ENCODE data around the gene VILL. TPM values are rescaled to one million over a fixed set of nuclear protein-coding genes. Genes with fewer than 3 reads are reported as not detected.

The VILL gene
- total RNA-seq, 4 donors from 2014 or later = 5.5 to 13.0 (median 9.5) TPM

DNA sequence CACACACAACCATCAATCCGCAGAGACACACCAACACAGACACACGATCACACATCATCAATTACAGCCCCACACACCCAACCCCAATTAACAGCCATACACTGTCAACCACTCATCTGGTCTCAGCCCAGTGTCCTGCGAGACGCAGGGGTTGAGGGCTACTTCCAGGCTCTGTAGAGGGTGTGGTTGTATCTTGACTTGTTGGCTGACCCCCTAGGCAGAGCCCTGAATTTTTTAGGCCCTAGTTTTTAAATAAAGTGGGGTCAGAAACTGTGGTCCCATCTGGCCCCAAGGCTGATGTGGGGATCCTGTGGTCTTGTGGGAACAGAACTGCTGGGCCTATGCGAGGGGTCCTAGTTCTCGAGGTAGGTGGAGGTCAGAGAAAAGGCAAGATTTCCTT, 9.2 kb downstream of the VILL start:
- Histone ChIP-seq H3K36me3 (peaks cover 0 to 8% of the 10 kb centered on the region in 2 donors), H3K9me3 (no peaks in the 10 kb centered on the region), H3K4me3 (replicated peaks in 1 of 3) (no peak overlapping the region), H3K27me3 (no peaks in the 10 kb centered on the region), H3K4me1 (peaks cover 15 to 27% of the 10 kb centered on the region in 2 donors), H3K27ac (no peak overlapping the region)
- TF ChIP-seq POLR2A (IDR thresholded peaks at IDR 0.05) = no peak
- TF ChIP-seq, protein P1, sequence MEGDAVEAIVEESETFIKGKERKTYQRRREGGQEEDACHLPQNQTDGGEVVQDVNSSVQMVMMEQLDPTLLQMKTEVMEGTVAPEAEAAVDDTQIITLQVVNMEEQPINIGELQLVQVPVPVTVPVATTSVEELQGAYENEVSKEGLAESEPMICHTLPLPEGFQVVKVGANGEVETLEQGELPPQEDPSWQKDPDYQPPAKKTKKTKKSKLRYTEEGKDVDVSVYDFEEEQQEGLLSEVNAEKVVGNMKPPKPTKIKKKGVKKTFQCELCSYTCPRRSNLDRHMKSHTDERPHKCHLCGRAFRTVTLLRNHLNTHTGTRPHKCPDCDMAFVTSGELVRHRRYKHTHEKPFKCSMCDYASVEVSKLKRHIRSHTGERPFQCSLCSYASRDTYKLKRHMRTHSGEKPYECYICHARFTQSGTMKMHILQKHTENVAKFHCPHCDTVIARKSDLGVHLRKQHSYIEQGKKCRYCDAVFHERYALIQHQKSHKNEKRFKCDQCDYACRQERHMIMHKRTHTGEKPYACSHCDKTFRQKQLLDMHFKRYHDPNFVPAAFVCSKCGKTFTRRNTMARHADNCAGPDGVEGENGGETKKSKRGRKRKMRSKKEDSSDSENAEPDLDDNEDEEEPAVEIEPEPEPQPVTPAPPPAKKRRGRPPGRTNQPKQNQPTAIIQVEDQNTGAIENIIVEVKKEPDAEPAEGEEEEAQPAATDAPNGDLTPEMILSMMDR (IDR thresholded peaks at IDR 0.05) = no peak
- no peak for DNase-seq
- intact Hi-C loops (cut with DNase I) = loop anchor here (2.0 kb wide), 1 partner anchor 143 kb away; no protein-coding TSS in a partner anchor
- 96 to 98% methylated on average over 6 of the region's 6 CpGs for WGBS, 2 donors

DNA sequence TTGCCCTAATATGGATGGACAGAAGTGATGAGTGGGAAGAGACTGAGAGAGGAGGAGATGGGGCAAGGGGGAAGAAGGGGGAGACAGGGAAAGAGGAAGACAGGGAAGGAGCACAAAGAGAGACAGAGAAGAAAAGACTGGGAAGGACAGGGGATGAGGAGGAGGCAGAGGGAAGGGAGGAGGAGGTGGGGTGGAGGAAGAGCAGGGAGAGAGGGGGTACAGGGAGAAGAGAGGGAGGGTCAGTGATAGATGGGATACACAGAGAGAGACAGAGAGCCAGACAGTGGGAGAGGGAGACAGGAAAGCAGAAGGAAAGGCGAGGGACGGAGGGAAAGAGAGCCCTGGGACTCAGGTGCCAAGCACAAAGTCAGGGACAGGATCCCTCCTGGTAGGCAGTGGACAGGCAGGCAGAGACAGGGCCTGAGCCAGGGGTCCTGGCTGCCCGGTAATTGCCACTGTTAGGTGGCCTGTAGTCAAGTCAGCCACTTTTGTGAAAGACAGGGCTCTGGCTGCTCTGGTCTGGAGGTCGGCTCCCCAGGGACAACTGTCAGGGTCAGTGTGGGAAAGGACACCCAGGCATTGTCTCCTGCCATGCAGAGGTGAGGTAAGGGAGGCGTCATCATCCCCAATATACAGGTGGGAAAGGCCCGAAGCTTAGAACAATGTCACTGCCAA, 9.8 kb downstream of the VILL start:
- H3K36me3 ChIP-seq = peaks cover 0 to 8% of the 10 kb centered on the region in 2 donors
- H3K27me3 ChIP-seq = no peaks in the 10 kb centered on the region
- peaks cover 19 to 31% of the 10 kb centered on the region in 2 donors for H3K4me1 ChIP-seq
- 97% methylated on average over 6 of the region's 6 CpGs for WGBS, 2 donors
- H3K27ac ChIP-seq = no peak overlapping the region
- intact Hi-C loops (cut with DNase I) = loop anchor here (2.0 kb wide), 1 partner anchor 144 kb away; no protein-coding TSS in a partner anchor
- no peaks in the 10 kb centered on the region for H3K9me3 ChIP-seq
- H3K4me3 ChIP-seq (replicated peaks in 1 of 3) = no peak overlapping the region
- no peak for DNase-seq
- TF ChIP-seq, protein P1 (IDR thresholded peaks at IDR 0.05) = no peak
- TF ChIP-seq POLR2A (IDR thresholded peaks at IDR 0.05) = no peak

DNA sequence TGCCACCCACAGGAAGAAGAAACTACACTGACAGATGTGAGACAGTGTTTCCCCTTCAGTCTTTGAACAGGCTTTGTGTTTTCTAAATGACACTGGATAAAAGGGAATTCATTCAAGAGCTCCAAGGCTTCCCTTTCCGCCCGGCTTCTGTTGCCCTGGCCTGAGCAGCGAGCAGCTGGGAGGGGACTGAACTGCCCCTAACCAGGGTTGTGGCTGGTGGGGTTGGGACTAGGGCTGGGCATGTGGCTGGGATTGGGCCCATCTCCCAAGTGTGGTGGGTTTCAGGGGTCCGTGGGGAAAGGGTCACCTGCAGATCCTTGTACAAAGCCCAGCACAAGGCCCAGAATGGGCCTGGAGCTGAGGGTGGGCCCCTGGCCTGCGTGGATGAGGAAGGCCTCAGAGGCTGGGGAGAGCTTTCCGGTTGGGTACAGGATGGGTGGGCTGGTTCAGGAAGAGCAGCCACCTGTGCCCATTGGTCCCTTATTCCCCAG, 10.4 kb downstream of the VILL start:
- Histone ChIP-seq H3K9me3 (no peaks in the 10 kb centered on the region), H3K4me3 (replicated peaks in 1 of 3) (no peak overlapping the region), H3K4me1 (peaks cover 24 to 37% of the 10 kb centered on the region in 2 donors), H3K27ac (no peak overlapping the region), H3K36me3 (peaks cover 0 to 8% of the 10 kb centered on the region in 2 donors), H3K27me3 (no peaks in the 10 kb centered on the region)
- intact Hi-C loops (cut with DNase I) = loop anchor here (2.0 kb wide), 1 partner anchor 144 kb away; no protein-coding TSS in a partner anchor
- TF ChIP-seq, protein P1 (IDR thresholded peaks at IDR 0.05) = no peak
- no peak for TF ChIP-seq POLR2A (IDR thresholded peaks at IDR 0.05)
- WGBS, 2 donors = 89 to 96% methylated on average over 4 to 5 of the region's 6 CpGs
- DNase-seq = no peak

DNA sequence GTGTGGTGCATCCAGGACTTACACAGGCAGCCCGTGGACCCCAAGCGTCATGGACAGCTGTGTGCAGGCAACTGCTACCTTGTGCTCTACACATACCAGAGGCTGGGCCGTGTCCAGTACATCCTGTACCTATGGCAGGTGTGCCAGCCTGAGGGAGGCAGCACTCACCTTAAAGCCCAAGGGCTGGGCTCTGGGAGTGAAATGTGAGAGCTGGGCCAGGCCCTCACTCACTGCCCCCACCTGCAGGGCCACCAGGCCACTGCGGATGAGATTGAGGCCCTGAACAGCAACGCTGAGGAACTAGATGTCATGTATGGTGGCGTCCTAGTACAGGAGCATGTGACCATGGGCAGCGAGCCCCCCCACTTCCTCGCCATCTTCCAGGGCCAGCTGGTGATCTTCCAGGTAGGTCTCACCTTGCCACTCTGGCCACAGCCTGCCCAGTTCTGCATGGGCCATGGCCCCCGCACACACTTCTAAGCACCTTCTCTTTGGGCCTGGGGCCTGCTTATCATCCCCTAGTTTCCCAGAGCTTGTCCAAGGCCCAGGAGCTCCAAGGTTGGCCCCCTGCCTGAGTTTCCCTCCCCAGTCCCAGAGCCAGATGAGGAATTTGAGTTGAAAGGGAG, 11.0 kb downstream of the VILL start:
- intact Hi-C loops (cut with DNase I) = loop anchor here (2.0 kb wide), 1 partner anchor 145 kb away; no protein-coding TSS in a partner anchor
- peaks cover 0 to 8% of the 10 kb centered on the region in 2 donors for H3K36me3 ChIP-seq
- no peak overlapping the region for H3K4me3 ChIP-seq (replicated peaks in 1 of 3)
- H3K27me3 ChIP-seq = no peaks in the 10 kb centered on the region
- DNase-seq = no peak
- H3K9me3 ChIP-seq = no peaks in the 10 kb centered on the region
- TF ChIP-seq, protein P1 (IDR thresholded peaks at IDR 0.05) = no peak
- no peak for TF ChIP-seq POLR2A (IDR thresholded peaks at IDR 0.05)
- H3K27ac ChIP-seq = no peak overlapping the region
- peaks cover 24 to 37% of the 10 kb centered on the region in 2 donors for H3K4me1 ChIP-seq
- 86 to 96% methylated on average over 5 to 9 of the region's 9 CpGs for WGBS, 2 donors
